MM.1S (cell line): Measurements from ENCODE around the gene SSBP3.

ENCODE experiments used
- DNase-seq: peaks from one replicate; pipeline ENCODE4 v3.0.0-alpha.2; 2015
- H2AFZ ChIP-seq: fragments of 300-600 bp; sonication (generic); 2 replicates; pipeline ENCODE4 v1.6.0; 2016; ENCODE audit warnings: antibody characterized with exemption, low read length
- H3F3A ChIP-seq: fragments of 300-600 bp; sonication (generic); 2 replicates; pipeline ENCODE4 v1.6.1; 2016; ENCODE audit warnings: mild to moderate bottlenecking, antibody characterized with exemption, low read length, moderate library complexity, mixed read lengths; ENCODE audit not compliant: insufficient read depth
- H3K27ac ChIP-seq: fragments of 300-600 bp; sonication (generic); 2 replicates; pipeline ENCODE4 v1.5.1; 2016; ENCODE audit warnings: mild to moderate bottlenecking, low read length
- H3K27me3 ChIP-seq: fragments of 300-600 bp; sonication (generic); replicated peaks from 2 replicates; pipeline ENCODE4 v1.6.0; 2016; ENCODE audit warnings: low read length; ENCODE audit not compliant: insufficient read depth
- H3K36me3 ChIP-seq: fragments of 300-600 bp; sonication (generic); replicated peaks from 2 replicates; pipeline ENCODE4 v1.6.1; 2016; ENCODE audit warnings: mild to moderate bottlenecking, low read length, mixed read lengths; ENCODE audit not compliant: insufficient read depth
- H3K4me1 ChIP-seq: fragments of 300-600 bp; sonication (generic); 2 replicates; pipeline ENCODE4 v1.6.1; 2016; ENCODE audit warnings: low read length, mixed read lengths
- H3K4me2 ChIP-seq: fragments of 300-600 bp; sonication (generic); 2 replicates; pipeline ENCODE4 v1.6.0; 2016; ENCODE audit warnings: low read depth, low read length
- H3K4me3 ChIP-seq: fragments of 300-600 bp; sonication (generic); 2 replicates; pipeline ENCODE4 v1.5.1; 2016; ENCODE audit warnings: low read length, mixed read lengths
- H3K79me2 ChIP-seq: fragments of 300-600 bp; sonication (generic); 2 replicates; pipeline ENCODE4 v1.6.1; 2016; ENCODE audit warnings: mixed run types, low read length, mixed read lengths
- H3K9ac ChIP-seq: fragments of 300-600 bp; sonication (generic); 2 replicates; pipeline ENCODE4 v1.6.1; 2016; ENCODE audit warnings: low read length, mixed read lengths
- H3K9me2 ChIP-seq: fragments of 300-600 bp; sonication (generic); replicated peaks from 2 replicates; pipeline ENCODE4 v1.6.1; 2016; ENCODE audit warnings: mild to moderate bottlenecking, low read length, mixed read lengths; ENCODE audit not compliant: insufficient read depth
- H3K9me3 ChIP-seq: fragments of 300-600 bp; sonication (generic); replicated peaks from 2 replicates; pipeline ENCODE4 v1.6.1; 2016; ENCODE audit warnings: mild to moderate bottlenecking, low read length, mixed read lengths; ENCODE audit not compliant: insufficient read depth
- H4K20me1 ChIP-seq: fragments of 300-600 bp; sonication (generic); 2 replicates; pipeline ENCODE4 v1.6.1; 2016; ENCODE audit warnings: mild to moderate bottlenecking, low read length, moderate library complexity, mixed read lengths; ENCODE audit not compliant: insufficient read depth
- EZH2 ChIP-seq: fragments of 300-600 bp; sonication (generic); optimal IDR thresholded peaks from 2 replicates; pipeline ENCODE3; 2017; ENCODE audit warnings: low read depth, mild to moderate bottlenecking, antibody characterized with exemption, low read length, mixed read lengths
- EZH2phosphoT487 ChIP-seq: fragments of 300-600 bp; sonication (generic); IDR thresholded peaks from 2 replicates; pipeline ENCODE4 v1.6.1; 2018; ENCODE audit warnings: antibody characterized with exemption, low read length
- TF ChIP-seq, protein P1 (sequence below): fragments of 300-600 bp; sonication (generic); IDR thresholded peaks from 2 replicates; pipeline ENCODE4 v1.5.1; 2016; ENCODE audit warnings: antibody characterized with exemption, low read length, mixed read lengths

SSBP3 gene

DNA sequence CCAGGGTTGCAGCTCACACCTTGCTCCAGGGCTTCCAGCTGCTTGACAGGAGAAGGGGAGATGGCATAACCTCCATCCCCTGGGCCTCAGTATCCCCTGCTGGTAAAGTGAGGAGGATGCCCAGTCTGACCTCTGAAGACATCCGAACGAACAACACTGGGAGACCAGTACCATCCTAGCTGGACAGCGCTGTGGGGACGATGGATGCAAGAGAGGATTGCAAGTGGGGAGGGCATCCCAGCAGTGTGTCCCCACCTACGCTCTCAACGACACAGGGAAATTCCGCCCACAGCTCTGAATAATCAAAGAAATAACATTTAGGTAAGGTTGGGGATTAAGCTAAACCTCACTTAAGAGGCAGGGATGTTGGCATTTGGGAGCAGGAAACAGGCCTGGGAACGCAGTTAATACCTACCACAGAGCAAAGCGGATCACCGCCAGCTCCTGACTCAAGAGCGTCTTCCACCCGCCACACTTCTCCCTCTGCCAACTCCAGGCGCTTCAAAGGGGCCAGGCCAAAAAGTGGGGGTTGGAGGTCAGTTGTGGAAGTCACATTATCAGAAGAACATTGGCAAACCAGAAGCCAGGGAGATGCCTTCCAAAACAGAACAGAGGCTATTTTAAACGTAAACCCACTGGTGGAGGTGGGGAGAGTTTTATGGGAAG lies 47.6 kb downstream of the SSBP3 start:
- DNase-seq = no peak
- H3K36me3 ChIP-seq = no peaks in the 10 kb centered on the region
- no peaks in the 10 kb centered on the region for H3K27me3 ChIP-seq
- H2AFZ ChIP-seq = no peak overlapping the region
- H3K4me2 ChIP-seq = no peak overlapping the region
- H3K79me2 ChIP-seq = peaks cover 40% of the 10 kb centered on the region
- H3K9me2 ChIP-seq = no peaks in the 10 kb centered on the region
- peaks cover 1% of the 10 kb centered on the region for H3K4me1 ChIP-seq
- TF ChIP-seq EZH2 = no peak
- H3K9ac ChIP-seq = no peak overlapping the region
- no peaks in the 10 kb centered on the region for H3F3A ChIP-seq
- H4K20me1 ChIP-seq = 0 out of 2 replicates have a peak, but pooled peaks cover 4% of the 10 kb centered on the region
- no peak overlapping the region for H3K27ac ChIP-seq
- no peak overlapping the region for H3K4me3 ChIP-seq
- no peaks in the 10 kb centered on the region for H3K9me3 ChIP-seq

DNA sequence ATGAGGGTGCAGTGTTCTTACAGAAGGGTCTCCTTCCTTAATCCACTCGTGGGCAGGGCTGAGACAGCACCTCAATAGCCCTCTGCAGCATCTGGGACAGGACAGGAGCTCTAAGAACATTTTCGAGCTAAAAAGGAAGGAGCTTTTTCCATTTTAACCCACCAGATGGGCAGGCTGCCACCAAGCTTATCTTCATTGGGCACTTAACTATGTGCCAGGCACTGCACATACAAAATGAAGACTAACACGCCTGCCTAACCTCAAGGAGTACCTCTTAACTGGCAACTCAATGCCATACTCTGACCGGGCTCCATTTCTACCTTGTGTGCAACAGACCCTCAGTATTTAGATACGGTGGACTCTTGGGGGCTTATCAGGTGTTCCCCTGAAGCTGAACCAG lies 48.2 kb downstream of the SSBP3 start:
- H3K4me3 ChIP-seq = no peak overlapping the region
- peaks cover 33% of the 10 kb centered on the region for H3K79me2 ChIP-seq
- TF ChIP-seq, protein P1, sequence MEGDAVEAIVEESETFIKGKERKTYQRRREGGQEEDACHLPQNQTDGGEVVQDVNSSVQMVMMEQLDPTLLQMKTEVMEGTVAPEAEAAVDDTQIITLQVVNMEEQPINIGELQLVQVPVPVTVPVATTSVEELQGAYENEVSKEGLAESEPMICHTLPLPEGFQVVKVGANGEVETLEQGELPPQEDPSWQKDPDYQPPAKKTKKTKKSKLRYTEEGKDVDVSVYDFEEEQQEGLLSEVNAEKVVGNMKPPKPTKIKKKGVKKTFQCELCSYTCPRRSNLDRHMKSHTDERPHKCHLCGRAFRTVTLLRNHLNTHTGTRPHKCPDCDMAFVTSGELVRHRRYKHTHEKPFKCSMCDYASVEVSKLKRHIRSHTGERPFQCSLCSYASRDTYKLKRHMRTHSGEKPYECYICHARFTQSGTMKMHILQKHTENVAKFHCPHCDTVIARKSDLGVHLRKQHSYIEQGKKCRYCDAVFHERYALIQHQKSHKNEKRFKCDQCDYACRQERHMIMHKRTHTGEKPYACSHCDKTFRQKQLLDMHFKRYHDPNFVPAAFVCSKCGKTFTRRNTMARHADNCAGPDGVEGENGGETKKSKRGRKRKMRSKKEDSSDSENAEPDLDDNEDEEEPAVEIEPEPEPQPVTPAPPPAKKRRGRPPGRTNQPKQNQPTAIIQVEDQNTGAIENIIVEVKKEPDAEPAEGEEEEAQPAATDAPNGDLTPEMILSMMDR = no peak
- no peak for TF ChIP-seq EZH2phosphoT487
- no peak for TF ChIP-seq EZH2
- H3F3A ChIP-seq = no peaks in the 10 kb centered on the region
- no peak overlapping the region for H3K27ac ChIP-seq
- H3K9me2 ChIP-seq = no peaks in the 10 kb centered on the region
- H4K20me1 ChIP-seq = 0 out of 2 replicates have a peak, but pooled peaks cover 4% of the 10 kb centered on the region
- DNase-seq = no peak
- no peaks in the 10 kb centered on the region for H3K36me3 ChIP-seq
- no peak overlapping the region for H2AFZ ChIP-seq
- H3K9ac ChIP-seq = no peak overlapping the region
- no peak overlapping the region for H3K4me2 ChIP-seq
- H3K4me1 ChIP-seq = no peaks in the 10 kb centered on the region
- no peaks in the 10 kb centered on the region for H3K27me3 ChIP-seq
- no peaks in the 10 kb centered on the region for H3K9me3 ChIP-seq

DNA sequence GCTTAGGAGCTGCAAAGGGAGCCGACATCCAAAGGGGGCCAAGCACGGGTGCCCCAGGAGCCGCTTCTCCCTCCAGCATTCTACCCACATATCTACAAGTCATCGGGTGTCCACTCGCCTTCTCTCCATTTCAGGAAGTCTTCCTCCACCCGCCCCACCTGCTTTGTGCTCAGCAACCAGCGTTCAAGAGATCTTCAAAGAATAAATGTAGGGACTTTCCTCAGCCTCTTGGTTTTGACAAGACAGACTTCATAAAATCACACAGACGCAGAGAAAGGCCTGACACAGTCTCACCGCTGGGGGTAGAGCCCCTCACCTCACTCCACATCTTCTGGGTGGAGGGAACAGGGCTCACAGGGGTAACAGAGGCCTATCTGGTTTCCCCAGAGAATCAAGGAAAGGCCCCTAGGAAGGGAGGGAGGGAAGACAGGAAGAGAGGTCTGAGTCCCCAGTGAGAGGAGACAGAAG lies 49.5 kb downstream of the SSBP3 start:
- 0 out of 2 replicates have a peak, but pooled peaks cover 4% of the 10 kb centered on the region for H4K20me1 ChIP-seq

More for the DNA sequence above, 49.5 kb downstream of the SSBP3 start:
- no peaks in the 10 kb centered on the region for H3K9me3 ChIP-seq
- no peak overlapping the region for H2AFZ ChIP-seq
- H3K27me3 ChIP-seq = no peaks in the 10 kb centered on the region
- DNase-seq = no peak
- TF ChIP-seq EZH2 = no peak
- no peak for TF ChIP-seq EZH2phosphoT487
- TF ChIP-seq, protein P1 = no peak
- no peak overlapping the region for H3K4me3 ChIP-seq
- H3F3A ChIP-seq = no peaks in the 10 kb centered on the region
- no peaks in the 10 kb centered on the region for H3K9me2 ChIP-seq
- no peaks in the 10 kb centered on the region for H3K4me1 ChIP-seq
- H3K79me2 ChIP-seq = peaks cover 29% of the 10 kb centered on the region
- H3K4me2 ChIP-seq = no peak overlapping the region
- no peak overlapping the region for H3K27ac ChIP-seq
- no peak overlapping the region for H3K9ac ChIP-seq
- H3K36me3 ChIP-seq = no peaks in the 10 kb centered on the region
